ENCODE data around the gene MICB. TPM values are rescaled to one million over a fixed set of nuclear protein-coding genes. Genes with fewer than 3 reads are reported as not detected.
A peak's percentile ranks its signal among the peaks of the same experiment; 100 is the strongest.

MICB gene
- total and polyA plus RNA-seq, 9 of the 15 experiments (the other 6 are each of a cell fraction or from before 2014, with no cell fraction given) = 13.3 to 34.5 (median 19.8) TPM

DNA sequence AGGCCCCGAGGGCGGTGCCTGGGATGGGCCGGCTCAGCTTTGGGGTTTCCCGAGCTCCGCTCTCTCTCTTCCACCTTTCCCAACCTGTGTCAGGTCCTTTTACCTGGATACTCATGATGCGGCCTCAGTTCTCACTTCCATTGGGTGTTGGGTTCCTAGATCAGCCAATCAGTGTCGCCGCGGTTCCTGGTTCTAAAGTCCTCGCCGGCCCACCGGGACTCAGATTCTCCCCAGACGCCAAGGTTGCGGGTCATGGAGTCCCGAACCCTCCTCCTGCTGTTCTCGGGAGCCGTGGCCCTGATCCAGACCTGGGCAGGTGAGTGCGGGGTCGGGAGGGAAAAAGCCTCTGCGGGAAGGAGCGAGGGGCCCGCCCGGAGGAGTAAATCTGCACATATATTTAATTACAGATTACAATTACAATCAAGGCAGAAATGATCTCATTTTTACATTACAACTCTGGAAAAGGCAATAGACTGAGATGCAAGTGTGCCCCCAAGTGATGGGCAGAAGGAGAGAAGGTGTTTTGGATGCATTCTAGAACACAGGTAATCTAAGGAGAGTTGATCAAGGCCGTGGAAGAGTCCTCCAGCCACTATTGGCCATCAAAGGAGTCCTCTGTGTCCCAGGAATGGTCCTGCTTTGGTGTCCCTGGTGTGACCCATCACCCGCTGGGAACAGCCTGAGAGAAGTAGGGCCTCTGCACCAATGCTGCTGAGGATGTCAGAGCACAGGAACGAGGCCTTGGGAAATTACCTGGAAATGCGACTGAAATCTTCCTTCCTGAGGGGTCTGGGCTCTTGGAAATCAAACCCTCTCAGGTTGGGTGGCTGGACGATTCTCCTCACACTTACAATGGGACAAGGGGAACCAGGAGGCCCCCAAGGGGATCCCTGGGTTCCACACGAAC, 34.7 kb upstream of the MICB start (continued):
- TF ChIP-seq CBFA2T3 (IDR thresholded peaks at IDR 0.05) (no peak), TFAM (CRISPR knock-in tag; conservative IDR thresholded peaks at IDR 0.05) (no peak), RFX7 (CRISPR knock-in tag; IDR thresholded peaks at IDR 0.05) (no peak), ZBTB17 (CRISPR knock-in tag; IDR thresholded peaks at IDR 0.05) (no peak), MBD2 (IDR thresholded peaks at IDR 0.05; ENCODE audit: borderline replicate concordance, low read depth) (no peak), ELF4 (CRISPR knock-in tag; IDR thresholded peaks at IDR 0.05) (no peak), NCOA1 (IDR thresholded peaks at IDR 0.05; ENCODE audit: low read depth) (no peak), NFE2L1 (tag; IDR thresholded peaks at IDR 0.05; ENCODE audit: borderline replicate concordance, low read depth) (no peak), GTF3C2 (IDR thresholded peaks at IDR 0.05; ENCODE audit: borderline replicate concordance, extremely low read depth, insufficient read length) (no peak), BDP1 (IDR thresholded peaks at IDR 0.05; ENCODE audit: insufficient read depth, insufficient read length) (no peak), ZNF41 (CRISPR knock-in tag; conservative IDR thresholded peaks at IDR 0.05) (no peak), CCNT2 (IDR thresholded peaks at IDR 0.05; ENCODE audit: borderline replicate concordance, extremely low read depth, insufficient read length, low read depth, low read length) (no peak), NR2F6 (CRISPR knock-in tag; IDR thresholded peaks at IDR 0.05) (no peak), XRCC4 (IDR thresholded peaks at IDR 0.05; ENCODE audit: extremely low read depth, insufficient read depth, insufficient read length) (no peak), BRF1 (IDR thresholded peaks at IDR 0.05; ENCODE audit: borderline replicate concordance, extremely low read depth, insufficient read length) (no peak), CEBPG (CRISPR knock-in tag; IDR thresholded peaks at IDR 0.05) (no peak), CEBPG (tag; conservative IDR thresholded peaks at IDR 0.05 in 1 of 2, IDR thresholded peaks at IDR 0.05 in 1 of 2) (no peak), BMI1 (IDR thresholded peaks at IDR 0.05; ENCODE audit: low read length) (no peak), RFX5 (IDR thresholded peaks at IDR 0.05; ENCODE audit: low read depth, low read length) (peak; percentile 98)
- TF ChIP-seq, protein P1, sequence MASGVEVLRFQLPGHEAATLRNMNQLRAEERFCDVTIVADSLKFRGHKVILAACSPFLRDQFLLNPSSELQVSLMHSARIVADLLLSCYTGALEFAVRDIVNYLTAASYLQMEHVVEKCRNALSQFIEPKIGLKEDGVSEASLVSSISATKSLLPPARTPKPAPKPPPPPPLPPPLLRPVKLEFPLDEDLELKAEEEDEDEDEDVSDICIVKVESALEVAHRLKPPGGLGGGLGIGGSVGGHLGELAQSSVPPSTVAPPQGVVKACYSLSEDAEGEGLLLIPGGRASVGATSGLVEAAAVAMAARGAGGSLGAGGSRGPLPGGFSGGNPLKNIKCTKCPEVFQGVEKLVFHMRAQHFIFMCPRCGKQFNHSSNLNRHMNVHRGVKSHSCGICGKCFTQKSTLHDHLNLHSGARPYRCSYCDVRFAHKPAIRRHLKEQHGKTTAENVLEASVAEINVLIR (CRISPR knock-in tag; IDR thresholded peaks at IDR 0.05) = 0 out of 2 replicates have a peak, but pooled peaks have one; percentile 22

Data from K562 (cell line).